GM23338 (cell line): ENCODE results near the gene AKIRIN2. TPM values are rescaled to one million over a fixed set of nuclear protein-coding genes. Genes with fewer than 3 reads are reported as not detected.

Source experiments
- ATAC-seq: fragments of 200-7000 bp; cut with Tn5 transposase; 3 replicates; pipeline ENCODE4 v1.9.1; 2020
- DNase-seq: peaks from one replicate; pipeline ENCODE4 v3.0.0-alpha.2; 2015; ENCODE audit warnings: low spot score
- H2AFZ ChIP-seq: fragments of 200-600 bp; sonication (generic); 2 replicates; pipeline ENCODE4 v1.8.0; 2016; ENCODE audit warnings: antibody characterized with exemption, mild to moderate bottlenecking, moderate library complexity
- H3F3A ChIP-seq: fragments of 200-600 bp; sonication (generic); replicated peaks from 2 replicates; pipeline ENCODE4 v1.8.0; 2017; ENCODE audit warnings: antibody characterized with exemption, mixed run types, low read depth
- H3K27ac ChIP-seq: fragments of 200-600 bp; sonication (generic); 2 replicates; pipeline ENCODE4 v1.6.1; 2016; ENCODE audit warnings: low read depth
- H3K27me3 ChIP-seq: fragments of 200-600 bp; sonication (generic); 2 replicates; pipeline ENCODE4 v1.8.0; 2016; ENCODE audit warnings: mild to moderate bottlenecking, mixed run types, moderate library complexity; ENCODE audit not compliant: insufficient read depth
- H3K36me3 ChIP-seq: fragments of 200-600 bp; sonication (generic); 2 replicates; pipeline ENCODE4 v1.8.0; 2016; ENCODE audit warnings: mild to moderate bottlenecking; ENCODE audit not compliant: insufficient read depth
- H3K4me1 ChIP-seq: fragments of 200-600 bp; sonication (generic); 2 replicates; pipeline ENCODE4 v1.8.0; 2016; ENCODE audit warnings: mild to moderate bottlenecking, moderate library complexity; ENCODE audit not compliant: insufficient read depth
- H3K4me2 ChIP-seq: fragments of 200-600 bp; sonication (generic); 2 replicates; pipeline ENCODE4 v1.7.1; 2017; ENCODE audit warnings: mixed run types
- H3K4me3 ChIP-seq: fragments of 200-600 bp; sonication (generic); 2 replicates; pipeline ENCODE4 v1.6.1; 2016; ENCODE audit warnings: mixed run types
- H3K79me2 ChIP-seq: fragments of 200-600 bp; sonication (generic); replicated peaks from 2 replicates; pipeline ENCODE4 v1.8.0; 2017; ENCODE audit warnings: mild to moderate bottlenecking; ENCODE audit not compliant: insufficient read depth
- H3K9me2 ChIP-seq: fragments of 200-600 bp; sonication (generic); 2 replicates; pipeline ENCODE4 v1.8.0; 2017; ENCODE audit not compliant: insufficient read depth
- H4K20me1 ChIP-seq: fragments of 200-600 bp; sonication (generic); replicated peaks from 2 replicates; pipeline ENCODE4 v1.8.0; 2017; ENCODE audit warnings: mild to moderate bottlenecking; ENCODE audit not compliant: insufficient read depth
- H3K27ac Mint-ChIP-seq: 2 replicates; pipeline ENCODE4 v1.8.0; 2020; ENCODE audit warnings: inconsistent platforms, mild to moderate bottlenecking, moderate library complexity, mixed read lengths
- H3K27me3 Mint-ChIP-seq: 3 replicates; pipeline ENCODE4 v1.8.0; 2022; ENCODE audit warnings: low read depth, mild to moderate bottlenecking, moderate library complexity, mixed read lengths, inconsistent platforms; ENCODE audit not compliant: insufficient read depth, poor library complexity
- H3K36me3 Mint-ChIP-seq: 3 replicates; pipeline ENCODE4 v1.8.0; 2021; ENCODE audit warnings: low read depth, mild to moderate bottlenecking, inconsistent platforms, moderate library complexity, mixed read lengths
- H3K4me1 Mint-ChIP-seq: 3 replicates; pipeline ENCODE4 v1.8.0; 2020; ENCODE audit warnings: mild to moderate bottlenecking, inconsistent platforms, mixed read lengths
- H3K4me3 Mint-ChIP-seq: 3 replicates; pipeline ENCODE4 v1.8.0; 2021; ENCODE audit warnings: moderate library complexity, mild to moderate bottlenecking, inconsistent platforms, mixed read lengths
- H3K9me3 Mint-ChIP-seq: 3 replicates; pipeline ENCODE4 v1.8.0; 2020; ENCODE audit warnings: moderate library complexity, mild to moderate bottlenecking, inconsistent platforms, mixed read lengths
- CREB1 ChIP-seq: fragments of 250-450 bp; sonication (Bioruptor Pico); IDR thresholded peaks from 2 replicates; pipeline ENCODE4 v1.5.0; 2020; ENCODE audit warnings: low read depth, mild to moderate bottlenecking, moderate library complexity
- CTCF ChIP-seq, 2 experiments: fragments of 200-600 bp in 1 of 2; sonication (generic) in 1 of 2; conservative IDR thresholded peaks; 2 replicates each; pipeline versions ENCODE4 v1.5.1 to v1.6.1; 2016 to 2017; ENCODE audit warnings: antibody characterized with exemption in 2 of 2, low read depth in 2 of 2, mild to moderate bottlenecking in 2 of 2, moderate library complexity in 1 of 2
- EZH2 ChIP-seq: fragments of 200-600 bp; sonication (generic); IDR thresholded peaks from one replicate; pipeline ENCODE4 v1.8.0; 2017; ENCODE audit warnings: antibody characterized with exemption, mild to moderate bottlenecking, low read depth; ENCODE audit not compliant: unreplicated experiment
- EZH2phosphoT487 ChIP-seq: fragments of 200-600 bp; sonication (generic); IDR thresholded peaks from one replicate; pipeline ENCODE4 v1.8.1; 2018; ENCODE audit warnings: antibody characterized with exemption; ENCODE audit not compliant: unreplicated experiment
- JUNB ChIP-seq: IDR thresholded peaks from one replicate; pipeline ENCODE4 v1.6.1; 2016; ENCODE audit warnings: antibody characterized with exemption; ENCODE audit not compliant: unreplicated experiment
- NANOG ChIP-seq: IDR thresholded peaks from 2 replicates; pipeline ENCODE4 v1.6.1; 2016; ENCODE audit warnings: antibody characterized with exemption, borderline replicate concordance
- POLR2AphosphoS5 ChIP-seq: IDR thresholded peaks from 2 replicates; pipeline ENCODE4 v1.6.1; 2016; ENCODE audit warnings: antibody characterized with exemption, low read depth
- STAT1 ChIP-seq: IDR thresholded peaks from one replicate; pipeline ENCODE4 v1.6.1; 2016; ENCODE audit warnings: antibody characterized with exemption; ENCODE audit not compliant: unreplicated experiment
- ZNF114 ChIP-seq: fragments of 250-450 bp; sonication (Bioruptor Pico); IDR thresholded peaks from 2 replicates; pipeline ENCODE4 v1.5.0; 2020; ENCODE audit warnings: mild to moderate bottlenecking, moderate library complexity
- ZNF331 ChIP-seq: fragments of 250-450 bp; sonication (Bioruptor Pico); IDR thresholded peaks from 2 replicates; pipeline ENCODE4 v1.5.0; 2020; ENCODE audit warnings: low read depth, mild to moderate bottlenecking, moderate library complexity
- polyA plus RNA-seq: library from polyadenylated mRNA; unstranded; fragments of >200 nt; fragmentation: Nextera tagmentation; extraction: Ambion mirVana; gene quantifications from 2 replicates; pipeline ENCODE4 v1.2.1, GENCODE V29; 2016
- total RNA-seq: library from RNA; depleted of rRNA; stranded (reverse); fragments of >200 nt; shearing (Covaris generic); gene quantifications from 2 replicates; pipeline ENCODE4 v1.2.3, GENCODE V29; 2014
- TF ChIP-seq, protein P1 (sequence below): IDR thresholded peaks from one replicate; pipeline ENCODE4 v1.6.1; 2018; ENCODE audit warnings: antibody characterized with exemption; ENCODE audit not compliant: unreplicated experiment
- TF ChIP-seq, protein P2 (sequence below): IDR thresholded peaks from 2 replicates; pipeline ENCODE4 v1.6.1; 2016; ENCODE audit warnings: antibody characterized with exemption

Gene AKIRIN2
- total and polyA plus RNA-seq, 2 experiments from 2014 or later: 62.1 to 98.1 TPM

GRCh38 chr6:87729965-87730719 lies 28.1 kb upstream of the AKIRIN2 start:
- no peaks in the 10 kb centered on the region for H3K79me2 ChIP-seq
- H2AFZ ChIP-seq: peak overlapping the region; percentile 63; the same call in 1 of the 2 replicates
- no peaks in the 10 kb centered on the region; the same call in 1 of the 2 replicates for H3K4me1 ChIP-seq
- ATAC-seq: no peak
- no peak overlapping the region for H3K27ac Mint-ChIP-seq
- H3K9me3 Mint-ChIP-seq: peaks cover 11% of the 10 kb centered on the region; the same call in 2 of the 3 replicates
- H3K4me3 ChIP-seq: no peak overlapping the region
- H3K27ac ChIP-seq: no peak overlapping the region
- 0 out of 2 replicates have a peak, but pooled peaks cover 3% of the 10 kb centered on the region for H3K9me2 ChIP-seq
- no peak for TF ChIP-seq ZNF114 (CRISPR knock-in tag)
- no peak for TF ChIP-seq JUNB
- no peak for TF ChIP-seq ZNF331 (CRISPR knock-in tag)
- no peak for TF ChIP-seq EZH2
- peaks cover 2% of the 10 kb centered on the region; the same call in 1 of the 3 replicates for H3K4me1 Mint-ChIP-seq
- H3K4me3 Mint-ChIP-seq: no peak overlapping the region
- no peak for DNase-seq
- H3F3A ChIP-seq: no peaks in the 10 kb centered on the region
- peaks cover 2% of the 10 kb centered on the region for H3K27me3 Mint-ChIP-seq
- H3K36me3 ChIP-seq: no peaks in the 10 kb centered on the region
- H3K4me2 ChIP-seq: no peak overlapping the region
- no peaks in the 10 kb centered on the region for H4K20me1 ChIP-seq
- no peaks in the 10 kb centered on the region for H3K27me3 ChIP-seq
- peaks cover 2% of the 10 kb centered on the region; the same call in 1 of the 3 replicates for H3K36me3 Mint-ChIP-seq

GRCh38 chr6:87728706-87729105 lies 26.7 kb upstream of the AKIRIN2 start:
- Mint-ChIP-seq H3K36me3 (no peaks in the 10 kb centered on the region; the same call in 2 of the 3 replicates), H3K4me1 (peaks cover 2% of the 10 kb centered on the region), H3K4me3 (no peak overlapping the region), H3K27ac (no peak overlapping the region), H3K27me3 (peaks cover 2% of the 10 kb centered on the region), H3K9me3 (peaks cover 2% of the 10 kb centered on the region; the same call in 1 of the 3 replicates)
- Histone ChIP-seq H3K36me3 (no peaks in the 10 kb centered on the region), H3K79me2 (no peaks in the 10 kb centered on the region), H3F3A (no peaks in the 10 kb centered on the region), H3K4me1 (peaks cover 4% of the 10 kb centered on the region; the same call in 1 of the 2 replicates), H3K4me3 (no peak overlapping the region), H3K4me2 (0 out of 2 replicates have a peak overlapping the region, but pooled peaks have one; percentile 26), H3K9me2 (0 out of 2 replicates have a peak, but pooled peaks cover 3% of the 10 kb centered on the region), H3K27me3 (no peaks in the 10 kb centered on the region), H3K27ac (no peak overlapping the region), H2AFZ (peak overlapping the region; percentile 99), H4K20me1 (no peaks in the 10 kb centered on the region)
- no peak for DNase-seq
- no peak for ATAC-seq
- TF ChIP-seq NANOG (no peak), CREB1 (CRISPR knock-in tag) (no peak), EZH2phosphoT487 (no peak), STAT1 (no peak), ZNF114 (CRISPR knock-in tag) (no peak), POLR2AphosphoS5 (no peak), CTCF (conservative IDR thresholded peaks at IDR 0.05; ENCODE audit: low read depth in 2 of 2) (no peak), ZNF331 (CRISPR knock-in tag) (no peak), JUNB (no peak)
- TF ChIP-seq, protein P1, sequence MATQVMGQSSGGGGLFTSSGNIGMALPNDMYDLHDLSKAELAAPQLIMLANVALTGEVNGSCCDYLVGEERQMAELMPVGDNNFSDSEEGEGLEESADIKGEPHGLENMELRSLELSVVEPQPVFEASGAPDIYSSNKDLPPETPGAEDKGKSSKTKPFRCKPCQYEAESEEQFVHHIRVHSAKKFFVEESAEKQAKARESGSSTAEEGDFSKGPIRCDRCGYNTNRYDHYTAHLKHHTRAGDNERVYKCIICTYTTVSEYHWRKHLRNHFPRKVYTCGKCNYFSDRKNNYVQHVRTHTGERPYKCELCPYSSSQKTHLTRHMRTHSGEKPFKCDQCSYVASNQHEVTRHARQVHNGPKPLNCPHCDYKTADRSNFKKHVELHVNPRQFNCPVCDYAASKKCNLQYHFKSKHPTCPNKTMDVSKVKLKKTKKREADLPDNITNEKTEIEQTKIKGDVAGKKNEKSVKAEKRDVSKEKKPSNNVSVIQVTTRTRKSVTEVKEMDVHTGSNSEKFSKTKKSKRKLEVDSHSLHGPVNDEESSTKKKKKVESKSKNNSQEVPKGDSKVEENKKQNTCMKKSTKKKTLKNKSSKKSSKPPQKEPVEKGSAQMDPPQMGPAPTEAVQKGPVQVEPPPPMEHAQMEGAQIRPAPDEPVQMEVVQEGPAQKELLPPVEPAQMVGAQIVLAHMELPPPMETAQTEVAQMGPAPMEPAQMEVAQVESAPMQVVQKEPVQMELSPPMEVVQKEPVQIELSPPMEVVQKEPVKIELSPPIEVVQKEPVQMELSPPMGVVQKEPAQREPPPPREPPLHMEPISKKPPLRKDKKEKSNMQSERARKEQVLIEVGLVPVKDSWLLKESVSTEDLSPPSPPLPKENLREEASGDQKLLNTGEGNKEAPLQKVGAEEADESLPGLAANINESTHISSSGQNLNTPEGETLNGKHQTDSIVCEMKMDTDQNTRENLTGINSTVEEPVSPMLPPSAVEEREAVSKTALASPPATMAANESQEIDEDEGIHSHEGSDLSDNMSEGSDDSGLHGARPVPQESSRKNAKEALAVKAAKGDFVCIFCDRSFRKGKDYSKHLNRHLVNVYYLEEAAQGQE: no peak
- TF ChIP-seq, protein P2, sequence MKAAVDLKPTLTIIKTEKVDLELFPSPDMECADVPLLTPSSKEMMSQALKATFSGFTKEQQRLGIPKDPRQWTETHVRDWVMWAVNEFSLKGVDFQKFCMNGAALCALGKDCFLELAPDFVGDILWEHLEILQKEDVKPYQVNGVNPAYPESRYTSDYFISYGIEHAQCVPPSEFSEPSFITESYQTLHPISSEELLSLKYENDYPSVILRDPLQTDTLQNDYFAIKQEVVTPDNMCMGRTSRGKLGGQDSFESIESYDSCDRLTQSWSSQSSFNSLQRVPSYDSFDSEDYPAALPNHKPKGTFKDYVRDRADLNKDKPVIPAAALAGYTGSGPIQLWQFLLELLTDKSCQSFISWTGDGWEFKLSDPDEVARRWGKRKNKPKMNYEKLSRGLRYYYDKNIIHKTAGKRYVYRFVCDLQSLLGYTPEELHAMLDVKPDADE: no peak
